WTC11 (cell line): Measurements from ENCODE around the gene UNKL. TPM values are rescaled to one million over a fixed set of nuclear protein-coding genes. Genes with fewer than 3 reads are reported as not detected.

Source experiments
- ATAC-seq: fragments of 200-7000 bp; cut with Tn5 transposase; 2 replicates; pipeline ENCODE4 v1.10.0; 2021; ENCODE audit warnings: mild to moderate bottlenecking, moderate library complexity
- CTCF ChIA-PET: fragments of 300-600 bp; sonication (Branson Sonifier 250); formaldehyde crosslinking; loops from one replicate; lab custom pipeline; 2021; ENCODE audit warnings: antibody characterized with exemption; lab: Charles Lee
- POLR2A ChIA-PET: fragments of 350-600 bp; sonication (Branson Sonifier 250); formaldehyde crosslinking; loops from one replicate; lab custom pipeline; 2021; ENCODE audit warnings: antibody characterized with exemption; lab: Charles Lee
- DNase-seq: peaks from one replicate; pipeline ENCODE4 v3.0.0; 2021; ENCODE audit warnings: low spot score
- H3K27ac Mint-ChIP-seq: 2 replicates; pipeline ENCODE4 v1.8.0; 2021; ENCODE audit warnings: mixed read lengths
- H3K27me3 Mint-ChIP-seq: 2 replicates; pipeline ENCODE4 v1.8.0; 2021; ENCODE audit warnings: low read depth, mild to moderate bottlenecking, moderate library complexity, mixed read lengths
- H3K36me3 Mint-ChIP-seq: 2 replicates; pipeline ENCODE4 v1.8.0; 2021; ENCODE audit warnings: mixed read lengths
- H3K4me1 Mint-ChIP-seq: 2 replicates; pipeline ENCODE4 v1.8.0; 2022; ENCODE audit warnings: mixed read lengths
- H3K4me3 Mint-ChIP-seq: 2 replicates; pipeline ENCODE4 v1.8.0; 2021; ENCODE audit warnings: mild to moderate bottlenecking, moderate library complexity, mixed read lengths
- H3K9me3 Mint-ChIP-seq: 2 replicates; pipeline ENCODE4 v1.8.0; 2021; ENCODE audit warnings: mixed read lengths
- ATF3 ChIP-seq: sonication (generic); formaldehyde crosslinking; conservative IDR thresholded peaks from 2 replicates; pipeline ENCODE4 v1.8.1; 2022; ENCODE audit warnings: mild to moderate bottlenecking, missing genetic modification reagents
- CREB1 ChIP-seq: sonication (generic); formaldehyde crosslinking; IDR thresholded peaks from 2 replicates; pipeline ENCODE4 v1.8.0; 2023; ENCODE audit warnings: mild to moderate bottlenecking, missing genetic modification reagents
- E2F4 ChIP-seq: sonication (generic); formaldehyde crosslinking; IDR thresholded peaks from 2 replicates; pipeline ENCODE4 v1.8.1; 2022; ENCODE audit warnings: low read depth, mild to moderate bottlenecking, moderate library complexity, missing genetic modification reagents, borderline replicate concordance
- FOXJ3 ChIP-seq: sonication (generic); formaldehyde crosslinking; IDR thresholded peaks from 2 replicates; pipeline ENCODE4 v1.9.0; 2021; ENCODE audit warnings: missing genetic modification reagents, mild to moderate bottlenecking, borderline replicate concordance
- HMGXB4 ChIP-seq: sonication (generic); formaldehyde crosslinking; IDR thresholded peaks from 2 replicates; pipeline ENCODE4 v1.8.1; 2023; ENCODE audit warnings: mild to moderate bottlenecking, moderate library complexity, missing genetic modification reagents
- IRF2 ChIP-seq: sonication (generic); formaldehyde crosslinking; IDR thresholded peaks from 2 replicates; pipeline ENCODE4 v1.8.0; 2022; ENCODE audit warnings: low read depth, missing genetic modification reagents, borderline replicate concordance
- KAT7 ChIP-seq: sonication (generic); formaldehyde crosslinking; IDR thresholded peaks from 2 replicates; pipeline ENCODE4 v1.8.1; 2023; ENCODE audit warnings: missing genetic modification reagents, mild to moderate bottlenecking, borderline replicate concordance
- MYBL2 ChIP-seq: sonication (generic); formaldehyde crosslinking; IDR thresholded peaks from 2 replicates; pipeline ENCODE4 v1.8.1; 2023; ENCODE audit warnings: mild to moderate bottlenecking, moderate library complexity, missing genetic modification reagents
- NFATC4 ChIP-seq: fragments of 250-450 bp; sonication (Bioruptor Pico); IDR thresholded peaks from 2 replicates; pipeline ENCODE4 v1.9.0; 2021; ENCODE audit warnings: mild to moderate bottlenecking
- NR1H2 ChIP-seq: sonication (generic); formaldehyde crosslinking; IDR thresholded peaks from 2 replicates; pipeline ENCODE4 v1.9.0; 2021; ENCODE audit warnings: mild to moderate bottlenecking, moderate library complexity, missing genetic modification reagents
- SMAD3 ChIP-seq: sonication (generic); formaldehyde crosslinking; IDR thresholded peaks from 2 replicates; pipeline ENCODE4 v1.8.0; 2022; ENCODE audit warnings: missing genetic modification reagents, mild to moderate bottlenecking, borderline replicate concordance
- TEAD1 ChIP-seq: sonication (generic); formaldehyde crosslinking; IDR thresholded peaks from 2 replicates; pipeline ENCODE4 v1.8.0; 2022; ENCODE audit warnings: mild to moderate bottlenecking, missing genetic modification reagents
- TP53 ChIP-seq: sonication (generic); formaldehyde crosslinking; IDR thresholded peaks from 2 replicates; pipeline ENCODE4 v1.8.1; 2023; ENCODE audit warnings: mild to moderate bottlenecking, missing genetic modification reagents
- ZNF121 ChIP-seq: sonication (generic); formaldehyde crosslinking; IDR thresholded peaks from 2 replicates; pipeline ENCODE4 v1.8.0; 2023; ENCODE audit warnings: missing genetic modification reagents
- ZNF423 ChIP-seq: fragments of 250-450 bp; sonication (Bioruptor Pico); IDR thresholded peaks from 2 replicates; pipeline ENCODE4 v2.1.2; 2022; ENCODE audit warnings: mild to moderate bottlenecking, moderate library complexity
- ZNF671 ChIP-seq: fragments of 250-450 bp; sonication (Bioruptor Pico); IDR thresholded peaks from 2 replicates; pipeline ENCODE4 v1.8.0; 2021; ENCODE audit warnings: mild to moderate bottlenecking
- ZSCAN18 ChIP-seq: fragments of 250-450 bp; sonication (Bioruptor Pico); IDR thresholded peaks from 2 replicates; pipeline ENCODE4 v2.1.2; 2022; ENCODE audit warnings: mild to moderate bottlenecking, moderate library complexity
- total RNA-seq: library from RNA; stranded (reverse); gene quantifications from 3 replicates; pipeline ENCODE4 v1.2.3, GENCODE V29; 2021
- TF ChIP-seq, protein P1 (sequence below): fragments of 250-450 bp; sonication (Bioruptor Pico); IDR thresholded peaks from 2 replicates; pipeline ENCODE4 v1.8.0; 2021; ENCODE audit warnings: mild to moderate bottlenecking
- TF ChIP-seq, protein P2 (sequence below): sonication (generic); formaldehyde crosslinking; IDR thresholded peaks from 2 replicates; pipeline ENCODE4 v1.8.1; 2022; ENCODE audit warnings: mild to moderate bottlenecking, moderate library complexity, missing genetic modification reagents
- TF ChIP-seq, protein P3 (sequence below): sonication (generic); formaldehyde crosslinking; IDR thresholded peaks from 2 replicates; pipeline ENCODE4 v1.8.0; 2022; ENCODE audit warnings: mild to moderate bottlenecking, missing genetic modification reagents
- TF ChIP-seq, protein P4 (sequence below): fragments of 250-450 bp; sonication (Bioruptor Pico); IDR thresholded peaks from 2 replicates; pipeline ENCODE4 v1.9.0; 2021; ENCODE audit warnings: mild to moderate bottlenecking, borderline replicate concordance
- TF ChIP-seq, protein P5 (sequence below): sonication (generic); formaldehyde crosslinking; IDR thresholded peaks from 2 replicates; pipeline ENCODE4 v1.8.1; 2023; ENCODE audit warnings: mild to moderate bottlenecking, missing genetic modification reagents, moderate library complexity

Gene UNKL
- total RNA-seq, 1 experiment from 2014 or later: 53.3 TPM

DNA sequence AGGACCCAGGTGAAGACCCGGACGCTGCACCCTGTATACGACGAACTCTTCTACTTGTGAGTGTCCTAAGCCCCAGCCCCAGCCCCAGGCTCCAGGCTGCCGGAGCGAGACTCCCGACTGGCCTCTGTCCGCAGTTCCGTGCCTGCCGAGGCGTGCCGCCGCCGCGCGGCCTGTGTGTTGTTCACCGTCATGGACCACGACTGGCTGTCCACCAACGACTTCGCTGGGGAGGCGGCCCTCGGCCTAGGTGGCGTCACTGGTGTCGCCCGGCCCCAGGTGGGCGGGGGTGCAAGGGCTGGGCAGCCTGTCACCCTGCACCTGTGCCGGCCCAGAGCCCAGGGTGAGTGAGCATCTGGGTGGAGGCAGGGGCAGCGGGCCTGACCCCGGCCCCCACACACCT lies 66.5 kb downstream of the UNKL start:
- CTCF ChIA-PET: interaction anchor here (1.8 to 2.8 kb wide), 2 partner anchors 16 to 18 kb away, joined by 8 to 13 read pairs; no protein-coding TSS in a partner anchor
- no peak for TF ChIP-seq ATF3 (CRISPR knock-in tag)
- no peak for TF ChIP-seq NFATC4 (CRISPR knock-in tag)
- no peak for TF ChIP-seq ZSCAN18 (CRISPR knock-in tag)
- no peak for TF ChIP-seq HMGXB4 (CRISPR knock-in tag)
- no peak for ATAC-seq

GRCh38 chr16:1347286-1347855 lies 67.1 kb downstream of the UNKL start:
- no peaks in the 10 kb centered on the region for H3K9me3 Mint-ChIP-seq
- POLR2A ChIA-PET: interaction anchor here (0.8 kb wide), 1 partner anchor 15 kb away, joined by 3 read pairs; no protein-coding TSS in a partner anchor
- TF ChIP-seq ZNF671 (no peak), IRF2 (no peak), SMAD3 (CRISPR knock-in tag) (no peak), TP53 (no peak), ZNF423 (CRISPR knock-in tag) (no peak), E2F4 (CRISPR knock-in tag) (no peak), TEAD1 (no peak), NR1H2 (CRISPR knock-in tag) (no peak), KAT7 (CRISPR knock-in tag) (no peak), CREB1 (CRISPR knock-in tag) (no peak), MYBL2 (no peak), ZNF121 (CRISPR knock-in tag) (no peak), FOXJ3 (CRISPR knock-in tag) (no peak)
- TF ChIP-seq, protein P1, sequence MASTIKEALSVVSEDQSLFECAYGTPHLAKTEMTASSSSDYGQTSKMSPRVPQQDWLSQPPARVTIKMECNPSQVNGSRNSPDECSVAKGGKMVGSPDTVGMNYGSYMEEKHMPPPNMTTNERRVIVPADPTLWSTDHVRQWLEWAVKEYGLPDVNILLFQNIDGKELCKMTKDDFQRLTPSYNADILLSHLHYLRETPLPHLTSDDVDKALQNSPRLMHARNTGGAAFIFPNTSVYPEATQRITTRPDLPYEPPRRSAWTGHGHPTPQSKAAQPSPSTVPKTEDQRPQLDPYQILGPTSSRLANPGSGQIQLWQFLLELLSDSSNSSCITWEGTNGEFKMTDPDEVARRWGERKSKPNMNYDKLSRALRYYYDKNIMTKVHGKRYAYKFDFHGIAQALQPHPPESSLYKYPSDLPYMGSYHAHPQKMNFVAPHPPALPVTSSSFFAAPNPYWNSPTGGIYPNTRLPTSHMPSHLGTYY (CRISPR knock-in tag): no peak
- TF ChIP-seq, protein P2, sequence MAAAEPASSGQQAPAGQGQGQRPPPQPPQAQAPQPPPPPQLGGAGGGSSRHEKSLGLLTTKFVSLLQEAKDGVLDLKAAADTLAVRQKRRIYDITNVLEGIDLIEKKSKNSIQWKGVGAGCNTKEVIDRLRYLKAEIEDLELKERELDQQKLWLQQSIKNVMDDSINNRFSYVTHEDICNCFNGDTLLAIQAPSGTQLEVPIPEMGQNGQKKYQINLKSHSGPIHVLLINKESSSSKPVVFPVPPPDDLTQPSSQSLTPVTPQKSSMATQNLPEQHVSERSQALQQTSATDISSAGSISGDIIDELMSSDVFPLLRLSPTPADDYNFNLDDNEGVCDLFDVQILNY (CRISPR knock-in tag): no peak
- TF ChIP-seq, protein P3, sequence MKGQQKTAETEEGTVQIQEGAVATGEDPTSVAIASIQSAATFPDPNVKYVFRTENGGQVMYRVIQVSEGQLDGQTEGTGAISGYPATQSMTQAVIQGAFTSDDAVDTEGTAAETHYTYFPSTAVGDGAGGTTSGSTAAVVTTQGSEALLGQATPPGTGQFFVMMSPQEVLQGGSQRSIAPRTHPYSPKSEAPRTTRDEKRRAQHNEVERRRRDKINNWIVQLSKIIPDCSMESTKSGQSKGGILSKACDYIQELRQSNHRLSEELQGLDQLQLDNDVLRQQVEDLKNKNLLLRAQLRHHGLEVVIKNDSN: no peak
- TF ChIP-seq, protein P4, sequence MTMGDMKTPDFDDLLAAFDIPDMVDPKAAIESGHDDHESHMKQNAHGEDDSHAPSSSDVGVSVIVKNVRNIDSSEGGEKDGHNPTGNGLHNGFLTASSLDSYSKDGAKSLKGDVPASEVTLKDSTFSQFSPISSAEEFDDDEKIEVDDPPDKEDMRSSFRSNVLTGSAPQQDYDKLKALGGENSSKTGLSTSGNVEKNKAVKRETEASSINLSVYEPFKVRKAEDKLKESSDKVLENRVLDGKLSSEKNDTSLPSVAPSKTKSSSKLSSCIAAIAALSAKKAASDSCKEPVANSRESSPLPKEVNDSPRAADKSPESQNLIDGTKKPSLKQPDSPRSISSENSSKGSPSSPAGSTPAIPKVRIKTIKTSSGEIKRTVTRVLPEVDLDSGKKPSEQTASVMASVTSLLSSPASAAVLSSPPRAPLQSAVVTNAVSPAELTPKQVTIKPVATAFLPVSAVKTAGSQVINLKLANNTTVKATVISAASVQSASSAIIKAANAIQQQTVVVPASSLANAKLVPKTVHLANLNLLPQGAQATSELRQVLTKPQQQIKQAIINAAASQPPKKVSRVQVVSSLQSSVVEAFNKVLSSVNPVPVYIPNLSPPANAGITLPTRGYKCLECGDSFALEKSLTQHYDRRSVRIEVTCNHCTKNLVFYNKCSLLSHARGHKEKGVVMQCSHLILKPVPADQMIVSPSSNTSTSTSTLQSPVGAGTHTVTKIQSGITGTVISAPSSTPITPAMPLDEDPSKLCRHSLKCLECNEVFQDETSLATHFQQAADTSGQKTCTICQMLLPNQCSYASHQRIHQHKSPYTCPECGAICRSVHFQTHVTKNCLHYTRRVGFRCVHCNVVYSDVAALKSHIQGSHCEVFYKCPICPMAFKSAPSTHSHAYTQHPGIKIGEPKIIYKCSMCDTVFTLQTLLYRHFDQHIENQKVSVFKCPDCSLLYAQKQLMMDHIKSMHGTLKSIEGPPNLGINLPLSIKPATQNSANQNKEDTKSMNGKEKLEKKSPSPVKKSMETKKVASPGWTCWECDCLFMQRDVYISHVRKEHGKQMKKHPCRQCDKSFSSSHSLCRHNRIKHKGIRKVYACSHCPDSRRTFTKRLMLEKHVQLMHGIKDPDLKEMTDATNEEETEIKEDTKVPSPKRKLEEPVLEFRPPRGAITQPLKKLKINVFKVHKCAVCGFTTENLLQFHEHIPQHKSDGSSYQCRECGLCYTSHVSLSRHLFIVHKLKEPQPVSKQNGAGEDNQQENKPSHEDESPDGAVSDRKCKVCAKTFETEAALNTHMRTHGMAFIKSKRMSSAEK (CRISPR knock-in tag): no peak
- TF ChIP-seq, protein P5, sequence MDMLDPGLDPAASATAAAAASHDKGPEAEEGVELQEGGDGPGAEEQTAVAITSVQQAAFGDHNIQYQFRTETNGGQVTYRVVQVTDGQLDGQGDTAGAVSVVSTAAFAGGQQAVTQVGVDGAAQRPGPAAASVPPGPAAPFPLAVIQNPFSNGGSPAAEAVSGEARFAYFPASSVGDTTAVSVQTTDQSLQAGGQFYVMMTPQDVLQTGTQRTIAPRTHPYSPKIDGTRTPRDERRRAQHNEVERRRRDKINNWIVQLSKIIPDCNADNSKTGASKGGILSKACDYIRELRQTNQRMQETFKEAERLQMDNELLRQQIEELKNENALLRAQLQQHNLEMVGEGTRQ (CRISPR knock-in tag): no peak
- TF ChIP-seq, all 79 proteins: peak for 0
- Mint-ChIP-seq H3K36me3 (no peaks in the 10 kb centered on the region; the same call in 1 of the 2 replicates), H3K4me1 (peaks cover 5% of the 10 kb centered on the region), H3K27ac (no peak overlapping the region), H3K4me3 (no peak overlapping the region), H3K27me3 (no peaks in the 10 kb centered on the region; the same call in 1 of the 2 replicates)
- DNase-seq (no peak), ATAC-seq (no peak)
- CTCF ChIA-PET: interaction anchor here (0.6 to 2.8 kb wide), 4 partner anchors 16 to 46 kb away, joined by 4 to 13 read pairs (median 6); no protein-coding TSS in a partner anchor

More for the DNA sequence above, 66.5 kb downstream of the UNKL start:
- no peak for DNase-seq
- peaks cover 8% of the 10 kb centered on the region for H3K4me1 Mint-ChIP-seq
- no peaks in the 10 kb centered on the region for H3K9me3 Mint-ChIP-seq
- no peak overlapping the region for H3K27ac Mint-ChIP-seq
- POLR2A ChIA-PET: no interaction called here
- no peaks in the 10 kb centered on the region; the same call in 1 of the 2 replicates for H3K27me3 Mint-ChIP-seq
- no peaks in the 10 kb centered on the region; the same call in 1 of the 2 replicates for H3K36me3 Mint-ChIP-seq
- no peak overlapping the region for H3K4me3 Mint-ChIP-seq
